HEK293 (cell line): ENCODE results near the gene ADK.

Experiments
- EGR2 ChIP-seq: fragments of 450-650 bp; formaldehyde crosslinking; IDR thresholded peaks from 2 replicates; pipeline ENCODE4 v1.5.1; 2016; ENCODE audit warnings: low read depth, missing biosample characterization, missing genetic modification characterization
- GLI2 ChIP-seq: fragments of 450-650 bp; formaldehyde crosslinking; IDR thresholded peaks from 2 replicates; pipeline ENCODE4; 2017; ENCODE audit warnings: missing biosample characterization, missing genetic modification characterization, low read depth, borderline replicate concordance
- KLF16 ChIP-seq: fragments of 450-650 bp; formaldehyde crosslinking; IDR thresholded peaks from 2 replicates; pipeline ENCODE4 v1.5.1; 2017; ENCODE audit warnings: missing biosample characterization, missing genetic modification characterization
- OSR2 ChIP-seq: fragments of 450-650 bp; formaldehyde crosslinking; IDR thresholded peaks from 2 replicates; pipeline ENCODE4 v1.5.1; 2016; ENCODE audit warnings: missing biosample characterization, missing genetic modification characterization
- PBX3 ChIP-seq: sonication (generic); formaldehyde crosslinking; IDR thresholded peaks from 2 replicates; pipeline ENCODE4 v1.8.1; 2022; ENCODE audit warnings: mild to moderate bottlenecking, moderate library complexity, missing genetic modification reagents
- PRDM10 ChIP-seq: fragments of 450-650 bp; formaldehyde crosslinking; IDR thresholded peaks from 2 replicates; pipeline ENCODE4 v1.5.1; 2016; ENCODE audit warnings: missing biosample characterization, missing genetic modification characterization
- RBAK ChIP-seq: fragments of 450-650 bp; formaldehyde crosslinking; IDR thresholded peaks from 2 replicates; pipeline ENCODE4 v1.5.1; 2016; ENCODE audit warnings: missing biosample characterization, missing genetic modification characterization
- SP3 ChIP-seq: fragments of 450-650 bp; formaldehyde crosslinking; IDR thresholded peaks from 2 replicates; pipeline ENCODE4 v1.5.1; 2016; ENCODE audit warnings: missing biosample characterization, missing genetic modification characterization
- SP7 ChIP-seq: fragments of 450-650 bp; formaldehyde crosslinking; IDR thresholded peaks from 2 replicates; pipeline ENCODE4 v1.5.1; 2016; ENCODE audit warnings: missing biosample characterization, missing genetic modification characterization
- YY2 ChIP-seq: fragments of 450-650 bp; formaldehyde crosslinking; IDR thresholded peaks from 2 replicates; pipeline ENCODE4 v1.5.1; 2016; ENCODE audit warnings: missing biosample characterization, missing genetic modification characterization
- ZBTB1 ChIP-seq: fragments of 450-650 bp; formaldehyde crosslinking; IDR thresholded peaks from 2 replicates; pipeline ENCODE4 v1.5.1; 2016; ENCODE audit warnings: missing biosample characterization, missing genetic modification characterization
- ZBTB49 ChIP-seq: fragments of 450-650 bp; formaldehyde crosslinking; IDR thresholded peaks from 2 replicates; pipeline ENCODE4 v1.5.1; 2016; ENCODE audit warnings: missing biosample characterization, missing genetic modification characterization, low read depth
- ZBTB7A ChIP-seq: fragments of 450-650 bp; formaldehyde crosslinking; IDR thresholded peaks from 2 replicates; pipeline ENCODE4 v1.5.1; 2016; ENCODE audit warnings: low read depth, missing biosample characterization, missing genetic modification characterization
- ZBTB8A ChIP-seq: fragments of 450-650 bp; formaldehyde crosslinking; IDR thresholded peaks from 2 replicates; pipeline ENCODE4 v1.5.1; 2016; ENCODE audit warnings: missing biosample characterization, missing genetic modification characterization
- ZIC2 ChIP-seq: fragments of 450-650 bp; formaldehyde crosslinking; IDR thresholded peaks from 2 replicates; pipeline ENCODE4 v1.5.1; 2016; ENCODE audit warnings: missing biosample characterization, missing genetic modification characterization
- ZNF121 ChIP-seq: fragments of 450-650 bp; formaldehyde crosslinking; IDR thresholded peaks from 2 replicates; pipeline ENCODE4 v1.5.1; 2016; ENCODE audit warnings: missing biosample characterization, missing genetic modification characterization
- ZNF133 ChIP-seq: fragments of 450-650 bp; formaldehyde crosslinking; IDR thresholded peaks from 2 replicates; pipeline ENCODE4 v1.5.1; 2016; ENCODE audit warnings: missing biosample characterization, missing genetic modification characterization
- ZNF280D ChIP-seq: fragments of 450-650 bp; formaldehyde crosslinking; IDR thresholded peaks from 2 replicates; pipeline ENCODE4 v1.5.1; 2016; ENCODE audit warnings: missing biosample characterization, missing genetic modification characterization
- ZNF302 ChIP-seq: fragments of 450-650 bp; formaldehyde crosslinking; IDR thresholded peaks from 2 replicates; pipeline ENCODE4 v1.5.1; 2016; ENCODE audit warnings: missing biosample characterization, missing genetic modification characterization, low read depth
- ZNF335 ChIP-seq: fragments of 450-650 bp; formaldehyde crosslinking; conservative IDR thresholded peaks from 2 replicates; pipeline ENCODE4 v1.5.1; 2016; ENCODE audit warnings: missing biosample characterization, missing genetic modification characterization
- ZNF341 ChIP-seq: fragments of 450-650 bp; formaldehyde crosslinking; IDR thresholded peaks from 2 replicates; pipeline ENCODE4; 2016; ENCODE audit warnings: low read depth, missing biosample characterization, missing genetic modification characterization
- ZNF394 ChIP-seq: fragments of 450-650 bp; formaldehyde crosslinking; IDR thresholded peaks from 2 replicates; pipeline ENCODE4 v1.5.1; 2016; ENCODE audit warnings: missing biosample characterization, missing genetic modification characterization, mild to moderate bottlenecking, moderate library complexity, borderline replicate concordance
- ZNF449 ChIP-seq: fragments of 450-650 bp; formaldehyde crosslinking; IDR thresholded peaks from 2 replicates; pipeline ENCODE4 v1.5.1; 2017; ENCODE audit warnings: missing biosample characterization, mild to moderate bottlenecking, missing genetic modification characterization, moderate library complexity
- ZNF501 ChIP-seq: fragments of 450-650 bp; formaldehyde crosslinking; IDR thresholded peaks from 2 replicates; pipeline ENCODE4 v1.5.1; 2016; ENCODE audit warnings: missing biosample characterization, missing genetic modification characterization
- ZNF561 ChIP-seq: fragments of 450-650 bp; IDR thresholded peaks from 2 replicates; pipeline ENCODE4 v1.5.1; 2018; ENCODE audit warnings: missing biosample characterization, missing genetic modification characterization, borderline replicate concordance
- ZNF664 ChIP-seq: fragments of 450-650 bp; formaldehyde crosslinking; IDR thresholded peaks from 2 replicates; pipeline ENCODE4 v1.5.1; 2016; ENCODE audit warnings: missing biosample characterization, missing genetic modification characterization
- ZNF76 ChIP-seq: fragments of 450-650 bp; formaldehyde crosslinking; IDR thresholded peaks from 2 replicates; pipeline ENCODE4; 2016; ENCODE audit warnings: low read depth, missing biosample characterization, missing genetic modification characterization, borderline replicate concordance
- ZNF792 ChIP-seq: fragments of 450-650 bp; formaldehyde crosslinking; IDR thresholded peaks from 2 replicates; pipeline ENCODE4 v1.5.1; 2016; ENCODE audit warnings: missing biosample characterization, missing genetic modification characterization

The ADK gene

GRCh38 chr10:74589226-74589673 is 438.2 kb downstream of the ADK start (continued):
- TF ChIP-seq ZNF76 (tag by site-specific recombination) = peak; percentile 72; the same call in 1 of the 2 replicates
- TF ChIP-seq ZNF449 = peak; percentile 95
- TF ChIP-seq ZNF121 (tag by site-specific recombination) = no peak
- peak; percentile 85 for TF ChIP-seq ZNF561
- TF ChIP-seq OSR2 (tag by site-specific recombination) = peak; percentile 97
- TF ChIP-seq ZNF501 = 0 out of 2 replicates have a peak, but pooled peaks have one; percentile 49
- TF ChIP-seq ZIC2 (tag by site-specific recombination) = 0 out of 2 replicates have a peak, but pooled peaks have one; percentile 18
- no peak for TF ChIP-seq PBX3
- TF ChIP-seq ZNF133 (tag by site-specific recombination) = no peak
- no peak for TF ChIP-seq SP3
- TF ChIP-seq GLI2 (tag by site-specific recombination) = no peak; the same call in 1 of the 2 replicates
- no peak for TF ChIP-seq ZNF341 (tag by site-specific recombination)
- TF ChIP-seq ZNF664 = 0 out of 2 replicates have a peak, but pooled peaks have one; percentile 24
- peak; percentile 54 for TF ChIP-seq ZBTB8A (tag by site-specific recombination)
- peak; percentile 94 for TF ChIP-seq SP7 (tag by site-specific recombination)
- TF ChIP-seq ZBTB1 = no peak
- no peak for TF ChIP-seq ZNF302 (tag by site-specific recombination)
- peak; percentile 42; the same call in 1 of the 2 replicates for TF ChIP-seq ZNF394 (tag by site-specific recombination)
- TF ChIP-seq ZNF792 (tag by site-specific recombination) = no peak
- no peak for TF ChIP-seq ZBTB49 (tag by site-specific recombination)
- no peak for TF ChIP-seq ZBTB7A
- peak; percentile 22; the same call in 1 of the 2 replicates for TF ChIP-seq EGR2 (tag by site-specific recombination)
- TF ChIP-seq RBAK = no peak
- peak; percentile 39; the same call in 1 of the 2 replicates for TF ChIP-seq ZNF335 (tag by site-specific recombination)
- no peak for TF ChIP-seq ZNF280D
- no peak for TF ChIP-seq YY2 (tag by site-specific recombination)
- peak; percentile 57 for TF ChIP-seq PRDM10
- TF ChIP-seq KLF16 = no peak
